H1 (cell line): Measurements from ENCODE around the gene HSF2. TPM values are rescaled to one million over a fixed set of nuclear protein-coding genes. Genes with fewer than 3 reads are reported as not detected.

Source experiments
- CTCF ChIA-PET: fragments of 300-600 bp; sonication (Branson Sonifier 250); formaldehyde crosslinking; loops from one replicate; lab custom pipeline; 2021; ENCODE audit not compliant: partially characterized antibody; lab: Charles Lee
- POLR2A ChIA-PET: fragments of 300-600 bp; sonication (Branson Sonifier 250); formaldehyde crosslinking; loops from one replicate; lab custom pipeline; 2021; ENCODE audit warnings: inconsistent platforms; ENCODE audit not compliant: partially characterized antibody; lab: Charles Lee
- DNase-seq, 2 experiments: peaks; one replicate each; pipeline versions ENCODE4 v3.0.0 to v3.0.0-alpha.2; 2010 to 2022; ENCODE audit warnings: low spot score in 2 of 2, low read depth in 1 of 2, mixed read lengths in 1 of 2
- FAIRE-seq: peaks from 2 replicates; lab custom pipeline; 2011; peaks lifted over from hg19 to GRCh38; lab: Jason Lieb, UNC
- H2AFZ ChIP-seq: 2 replicates; pipeline ENCODE4 v1.8.1; 2012; ENCODE audit warnings: low read length, inconsistent platforms
- H2AK5ac ChIP-seq: 2 replicates; pipeline ENCODE4 v1.6.1; 2013; ENCODE audit warnings: low read depth, low read length
- H2BK120ac ChIP-seq: replicated peaks from 2 replicates; pipeline ENCODE3; 2013; ENCODE audit warnings: low read depth, low read length, inconsistent platforms
- H2BK12ac ChIP-seq: 2 replicates; pipeline ENCODE4 v1.6.1; 2013; ENCODE audit warnings: low read depth, low read length
- H2BK15ac ChIP-seq: 2 replicates; pipeline ENCODE4 v1.6.1; 2013; ENCODE audit warnings: low read length
- H2BK20ac ChIP-seq: 2 replicates; pipeline ENCODE4 v1.6.1; 2013; ENCODE audit warnings: low read length
- H2BK5ac ChIP-seq: 2 replicates; pipeline ENCODE4 v1.6.1; 2013; ENCODE audit warnings: low read depth, low read length
- H3K14ac ChIP-seq: 2 replicates; pipeline ENCODE4 v1.6.1; 2013; ENCODE audit warnings: inconsistent platforms; ENCODE audit not compliant: insufficient read length
- H3K18ac ChIP-seq: 2 replicates; pipeline ENCODE4 v1.6.1; 2013; ENCODE audit warnings: low read length; ENCODE audit errors: extremely low read depth
- H3K23ac ChIP-seq: 2 replicates; pipeline ENCODE4 v1.6.1; 2013; ENCODE audit warnings: inconsistent platforms; ENCODE audit not compliant: insufficient read length
- H3K23me2 ChIP-seq: 2 replicates; pipeline ENCODE4 v1.6.1; 2013; ENCODE audit warnings: low read depth, low read length
- H3K27ac ChIP-seq: 2 replicates; pipeline ENCODE4 v1.6.1; 2011; ENCODE audit warnings: low read depth, low read length, inconsistent platforms
- H3K27me3 ChIP-seq, 4 experiments: replicated peaks in 1 of 4; 1 replicate in 1 of 4; 2 replicates in 3 of 4; pipeline versions ENCODE4 v1.6.1 to v1.8.1; 2011 to 2013; ENCODE audit warnings: low read length in 3 of 4, mild to moderate bottlenecking in 3 of 4, inconsistent platforms in 2 of 4, mixed read lengths in 2 of 4, moderate library complexity in 1 of 4; ENCODE audit not compliant: control insufficient read depth in 3 of 4, insufficient read depth in 3 of 4; ENCODE audit errors: extremely low read depth in 1 of 4
- H3K36me3 ChIP-seq, 4 experiments: 2 replicates each; pipeline versions ENCODE4 v1.6.1 to v1.8.1; 2011 to 2013; ENCODE audit warnings: mild to moderate bottlenecking in 4 of 4, low read length in 3 of 4, moderate library complexity in 2 of 4, control low read depth in 1 of 4, inconsistent platforms in 1 of 4; ENCODE audit not compliant: insufficient read depth in 4 of 4, control insufficient read depth in 2 of 4
- H3K4ac ChIP-seq: replicated peaks from 2 replicates; pipeline ENCODE3; 2013; ENCODE audit warnings: low read length, low read depth, mixed read lengths, inconsistent platforms; ENCODE audit not compliant: insufficient read length
- H3K4me1 ChIP-seq, 4 experiments: replicated peaks in 1 of 4; 1 replicate in 1 of 4; 2 replicates in 3 of 4; pipeline versions ENCODE4 v1.6.1 to v1.8.1; 2011 to 2013; ENCODE audit warnings: low read length in 3 of 4, inconsistent platforms in 2 of 4, mixed read lengths in 1 of 4; ENCODE audit not compliant: insufficient read depth in 4 of 4, control insufficient read depth in 3 of 4
- H3K4me2 ChIP-seq, 2 experiments: 2 replicates each; pipeline versions ENCODE4 v1.6.1 to v1.8.1; 2011 to 2013; ENCODE audit warnings: low read depth in 2 of 2, low read length in 2 of 2, control low read depth in 1 of 2, inconsistent platforms in 1 of 2, mild to moderate bottlenecking in 1 of 2; ENCODE audit not compliant: insufficient read depth in 1 of 2
- H3K4me3 ChIP-seq, 4 experiments: fragments of 200-600, 300-600 bp in 1 of 4; sonication (generic), shearing (Covaris generic), sonication (Bioruptor Twin) in 1 of 4; 2 replicates each; pipeline versions ENCODE4 v1.5.1 to v1.8.1; 2011 to 2016; ENCODE audit warnings: low read length in 4 of 4, low read depth in 3 of 4, control low read depth in 2 of 4, inconsistent platforms in 2 of 4, mild to moderate bottlenecking in 2 of 4, mixed read lengths in 1 of 4, moderate library complexity in 1 of 4; ENCODE audit not compliant: insufficient read depth in 2 of 4; ENCODE audit errors: extremely low read depth in 1 of 4
- H3K56ac ChIP-seq: replicated peaks from 2 replicates; pipeline ENCODE3; 2013; ENCODE audit warnings: low read depth, mild to moderate bottlenecking, mixed read lengths, low read length, inconsistent platforms; ENCODE audit not compliant: insufficient read length
- H3K79me1 ChIP-seq: 2 replicates; pipeline ENCODE4 v1.6.1; 2013; ENCODE audit warnings: low read depth, low read length, control low read depth
- H3K79me2 ChIP-seq, 2 experiments: 2 replicates each; pipeline versions ENCODE4 v1.6.1 to v1.8.1; 2012 to 2013; ENCODE audit warnings: low read length in 2 of 2, mild to moderate bottlenecking in 2 of 2, inconsistent platforms in 1 of 2; ENCODE audit not compliant: insufficient read depth in 2 of 2, control insufficient read depth in 1 of 2
- H3K9ac ChIP-seq, 4 experiments: replicated peaks in 1 of 4; 1 replicate in 1 of 4; 2 replicates in 3 of 4; pipeline versions ENCODE4 v1.6.1 to v1.8.1; 2011 to 2013; ENCODE audit warnings: low read depth in 3 of 4, low read length in 3 of 4, control low read depth in 2 of 4, mild to moderate bottlenecking in 2 of 4, moderate library complexity in 2 of 4, inconsistent platforms in 1 of 4; ENCODE audit errors: extremely low read depth in 1 of 4
- H3K9me3 ChIP-seq, 2 experiments: 2 replicates each; pipeline versions ENCODE4 v1.6.1 to v1.8.1; 2012 to 2013; ENCODE audit warnings: mild to moderate bottlenecking in 2 of 2, moderate library complexity in 2 of 2, control low read depth in 1 of 2, inconsistent platforms in 1 of 2, low read depth in 1 of 2, low read length in 1 of 2, mixed read lengths in 1 of 2; ENCODE audit not compliant: insufficient read depth in 2 of 2
- H4K20me1 ChIP-seq, 2 experiments: replicated peaks in 1 of 2; 2 replicates each; pipeline versions ENCODE3 to v1.8.1; 2011 to 2013; ENCODE audit warnings: inconsistent platforms in 2 of 2, low read length in 2 of 2, mild to moderate bottlenecking in 1 of 2; ENCODE audit not compliant: insufficient read depth in 2 of 2, control insufficient read depth in 1 of 2
- H4K5ac ChIP-seq: 2 replicates; pipeline ENCODE4 v1.6.1; 2013; ENCODE audit warnings: low read length, low read depth, mixed read lengths, inconsistent platforms; ENCODE audit not compliant: insufficient read length
- H4K8ac ChIP-seq: 2 replicates; pipeline ENCODE4 v1.8.0; 2013; ENCODE audit warnings: mild to moderate bottlenecking, moderate library complexity, low read length, inconsistent platforms; ENCODE audit not compliant: insufficient read depth; ENCODE audit errors: extremely low read depth
- H4K91ac ChIP-seq: replicated peaks from 2 replicates; pipeline ENCODE3; 2013; ENCODE audit warnings: low read length, mixed read lengths, inconsistent platforms; ENCODE audit not compliant: insufficient read length
- ATF2 ChIP-seq: IDR thresholded peaks from 2 replicates; pipeline ENCODE4 v1.6.1; 2012; ENCODE audit warnings: low read length, inconsistent platforms
- BACH1 ChIP-seq: IDR thresholded peaks from 2 replicates; pipeline ENCODE4 v1.6.1; 2012; ENCODE audit warnings: low read length, improper control_type of control experiment
- CBX8 ChIP-seq: fragments of 300-800, 300-1000 bp; sonication (generic); IDR thresholded peaks from 2 replicates; pipeline ENCODE4 v1.7.1; 2016; ENCODE audit warnings: low read depth, low read length, borderline replicate concordance
- CHD2 ChIP-seq: IDR thresholded peaks from 2 replicates; pipeline ENCODE4 v1.6.1; 2012; ENCODE audit warnings: low read length, improper control_type of control experiment
- JUN ChIP-seq: IDR thresholded peaks from 2 replicates; pipeline ENCODE4 v1.6.1; 2011; ENCODE audit warnings: low read depth, mild to moderate bottlenecking, improper control_type of control experiment, low read length
- NANOG ChIP-seq: IDR thresholded peaks from 2 replicates; pipeline ENCODE4 v1.6.1; 2011; ENCODE audit warnings: low read length, low read depth, mild to moderate bottlenecking, inconsistent platforms; ENCODE audit not compliant: insufficient read depth, poor library complexity, severe bottlenecking
- RXRA ChIP-seq: IDR thresholded peaks from 2 replicates; pipeline ENCODE4 v1.6.1; 2011; ENCODE audit warnings: low read depth, mild to moderate bottlenecking, low read length, moderate library complexity; ENCODE audit not compliant: insufficient read depth
- SAP30 ChIP-seq: fragments of 300-600 bp; sonication (generic); IDR thresholded peaks from 2 replicates; pipeline ENCODE4 v1.7.1; 2012; ENCODE audit warnings: low read length, moderate library complexity, mild to moderate bottlenecking, inconsistent platforms; ENCODE audit not compliant: insufficient read depth, insufficient replicate concordance
- SP4 ChIP-seq: IDR thresholded peaks from 2 replicates; pipeline ENCODE4 v1.6.1; 2012; ENCODE audit warnings: low read length, inconsistent platforms
- ZNF274 ChIP-seq: IDR thresholded peaks from 2 replicates; pipeline ENCODE4 v1.7.0; 2012; ENCODE audit warnings: low read length, borderline replicate concordance; ENCODE audit errors: extremely low read depth
- WGBS, 2 experiments: shearing (Covaris generic) in 1 of 2; methylation state at CpG; one replicate each; pipeline versions ENCODE4 v1.1.6 to v1.1.7; 2013 to 2015; ENCODE audit warnings: low lambda C conversion rate in 2 of 2, mixed read lengths in 2 of 2, inconsistent platforms in 1 of 2, low coverage in 1 of 2, missing lambda C conversion rate in 1 of 2; ENCODE audit not compliant: insufficient replicate concordance in 2 of 2, insufficient coverage in 1 of 2, insufficient read length in 1 of 2; ENCODE audit errors: extremely low coverage in 1 of 2, missing lambda C conversion rate in 1 of 2; 5-methylcytosine and 5-hydroxymethylcytosine counted together
- polyA plus RNA-seq, 7 experiments: library from polyadenylated mRNA; depleted of rRNA in 3 of 7; stranded (reverse) in 5 of 7; unstranded in 2 of 7; fragments of >200 nt in 5 of 7; fragments of 200-250 nt in 2 of 7; gene quantifications; 1 replicate in 5 of 7; 2 replicates in 1 of 7; 4 replicates in 1 of 7; pipeline versions ENCODE4 v1.2.1 to v1.2.3, GENCODE V29; 2011 to 2013; ENCODE audit warnings: missing spikeins in 2 of 7, mixed read lengths in 2 of 7
- total RNA-seq: library from RNA; stranded (reverse); fragmentation: NEBNext Ultra II Directional; extraction: Animal tissue kit (Norgen Biotek cat#: 25700); gene quantifications from 2 replicates; pipeline ENCODE4 v1.2.1, GENCODE V29; 2021

Gene HSF2
- total and polyA plus RNA-seq, 2 of the 8 experiments (the other 6 are each of a cell fraction or from before 2014, with no cell fraction given): 16.3 to 18.3 TPM

GRCh38 chr6:122401104-122401503 is 1.7 kb downstream of the HSF2 start:
- H3K79me2 ChIP-seq: peaks cover 0 to 62% of the 10 kb centered on the region in 2 experiments; a peak in 3 of 4 replicates
- H2BK5ac ChIP-seq: no peak overlapping the region
- H2BK120ac ChIP-seq: no peak overlapping the region
- no peak overlapping the region for H3K9ac ChIP-seq
- H3K27me3 ChIP-seq: peaks cover 4 to 17% (median 12%) of the 10 kb centered on the region in 4 experiments
- H3K4ac ChIP-seq: no peak overlapping the region
- CTCF ChIA-PET: interaction anchor here (0.6 to 1.2 kb wide), 3 partner anchors 18 to 784 kb away, joined by 3 read pairs; no protein-coding TSS in a partner anchor
- no peak overlapping the region for H2BK12ac ChIP-seq
- H3K14ac ChIP-seq: no peak overlapping the region
- POLR2A ChIA-PET: interaction anchor here (1.4 kb wide), 1 partner anchor 9 kb away, joined by 4 read pairs; no protein-coding TSS in a partner anchor
- 0 out of 2 replicates have a peak, but pooled peaks cover 2% of the 10 kb centered on the region for H3K23me2 ChIP-seq
- WGBS, 2 experiments: 95% methylated on average over 4 of the region's 4 CpGs; no CpG with 5 or more reads in 1 of the 2 experiments
- peak overlapping the region in 3 of 4 experiments; percentile 4 to 99 (median 85); a peak in 5 of 8 replicates for H3K4me3 ChIP-seq
- no peak overlapping the region for H3K18ac ChIP-seq
- H4K5ac ChIP-seq: no peak overlapping the region
- no peaks in the 10 kb centered on the region for H3K36me3 ChIP-seq
- no peak for DNase-seq
- H2AK5ac ChIP-seq: no peak overlapping the region
- peaks cover 3% of the 10 kb centered on the region for H3K79me1 ChIP-seq
- no peaks in the 10 kb centered on the region for H3K9me3 ChIP-seq
- no peak overlapping the region for H3K23ac ChIP-seq
- H3K27ac ChIP-seq: no peak overlapping the region
- peak overlapping the region in 1 of 2 experiments; percentile 89; a peak in 1 of 4 replicates for H3K4me2 ChIP-seq
- H4K91ac ChIP-seq: no peak overlapping the region
- no peak overlapping the region for H2BK20ac ChIP-seq
- H2AFZ ChIP-seq: no peak overlapping the region
- H4K20me1 ChIP-seq: peaks cover 9 to 12% of the 10 kb centered on the region in 2 experiments
- H2BK15ac ChIP-seq: no peak overlapping the region
- no peak overlapping the region for H3K56ac ChIP-seq
- FAIRE-seq: no peak
- TF ChIP-seq RXRA: no peak
- TF ChIP-seq NANOG: no peak
- TF ChIP-seq CHD2: no peak
- no peak for TF ChIP-seq ZNF274
- TF ChIP-seq BACH1: no peak
- TF ChIP-seq CBX8: no peak
- no peak for TF ChIP-seq JUN
- no peak for TF ChIP-seq ATF2
- no peak for TF ChIP-seq SAP30
- TF ChIP-seq SP4: no peak
- TF ChIP-seq, all 59 proteins: peak for 0
- peaks cover 0 to 4% (median 0%) of the 10 kb centered on the region in 4 experiments; a peak in 3 of 7 replicates for H3K4me1 ChIP-seq
- no peak overlapping the region for H4K8ac ChIP-seq
